ENCODE results near the gene LINGO1.

LINGO1 gene

GRCh38 chr15:77620960-77621647 lies 11.6 kb downstream of the LINGO1 start:
- no peak overlapping the region for H2BK120ac ChIP-seq (ENCODE audit: low read depth, low read length)
- H2AFZ ChIP-seq (ENCODE audit: low read length): no peak overlapping the region
- H3K4ac ChIP-seq (ENCODE audit: low read length): no peak overlapping the region
- WGBS, 2 donors (ENCODE audit: extremely low coverage in 2 of 2, insufficient read length in 2 of 2, insufficient replicate concordance in 1 of 2): no CpG with 5 or more reads among the region's 4 CpGs
- H2BK5ac ChIP-seq (ENCODE audit: low read length): no peak overlapping the region
- H3K36me3 ChIP-seq (replicated peaks in 1 of 2; ENCODE audit: control insufficient read depth in 2 of 2, insufficient read depth in 2 of 2, low read length in 2 of 2): peaks cover 2% of the 10 kb centered on the region in 2 donors
- no peaks in the 10 kb centered on the region for H3K27me3 ChIP-seq (ENCODE audit: control insufficient read depth in 3 of 3, insufficient read depth in 3 of 3, low read depth in 1 of 3, low read length in 3 of 3)
- H3K14ac ChIP-seq (ENCODE audit: low read length): no peak overlapping the region
- H3K4me1 ChIP-seq (ENCODE audit: control insufficient read depth in 2 of 2, insufficient read depth in 1 of 2, low read depth in 1 of 2, low read length in 2 of 2): peaks cover 28 to 33% of the 10 kb centered on the region in 2 donors
- peak overlapping the region; percentile 36 for H3K18ac ChIP-seq (ENCODE audit: low read length)
- H3K9ac ChIP-seq (ENCODE audit: low read depth, low read length, poor library complexity): no peak overlapping the region
- peaks cover 19% of the 10 kb centered on the region for H3K79me1 ChIP-seq (ENCODE audit: low read depth, low read length)
- no peak overlapping the region for H3K27ac ChIP-seq (replicated peaks; ENCODE audit: low read length)
- H3K23ac ChIP-seq (ENCODE audit: low read depth, low read length, poor library complexity): no peak overlapping the region
- H2BK15ac ChIP-seq (ENCODE audit: low read length): peak overlapping the region; percentile 95
- H3K4me3 ChIP-seq (ENCODE audit: low read length in 2 of 2): no peak overlapping the region
- H3K9me3 ChIP-seq (replicated peaks in 1 of 2; ENCODE audit: control insufficient read depth in 2 of 2, insufficient read depth in 1 of 2, low read depth in 1 of 2, low read length in 2 of 2): no peaks in the 10 kb centered on the region
- H2BK12ac ChIP-seq (ENCODE audit: low read length): no peak overlapping the region
- no peak overlapping the region for H3K4me2 ChIP-seq (ENCODE audit: insufficient read depth, low read length, poor library complexity, severe bottlenecking)
- H4K91ac ChIP-seq (ENCODE audit: low read depth, low read length, poor library complexity): no peak overlapping the region
- no peak overlapping the region for H4K8ac ChIP-seq (ENCODE audit: low read depth, low read length)
- DNase-seq (ENCODE audit: low spot score): no peak
- H2AK5ac ChIP-seq (ENCODE audit: low read depth, low read length): peak overlapping the region; percentile 49

DNA sequence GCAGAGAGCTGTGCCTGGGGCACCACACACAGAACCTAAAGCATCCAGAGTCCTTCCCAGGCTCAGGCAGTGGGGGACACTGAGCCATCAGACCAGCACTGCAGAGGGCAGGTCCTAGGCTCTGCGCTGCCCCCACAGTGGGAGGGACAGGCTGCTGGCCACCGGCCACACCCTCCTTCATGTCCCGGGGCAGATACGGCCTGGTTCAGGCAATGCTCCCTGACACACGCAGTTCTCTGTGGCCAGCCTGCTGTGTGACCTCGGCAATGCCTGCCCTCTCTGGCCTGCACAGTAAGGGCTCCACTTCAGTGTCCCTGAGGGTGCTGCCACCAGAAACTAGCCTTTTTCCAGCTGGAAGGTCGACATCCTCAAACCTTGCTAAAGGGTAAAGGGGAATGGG lies 12.4 kb downstream of the LINGO1 start:
- Histone ChIP-seq H2BK5ac (ENCODE audit: low read length) (no peak overlapping the region), H2AK5ac (ENCODE audit: low read depth, low read length) (peak overlapping the region; percentile 49), H3K79me1 (ENCODE audit: low read depth, low read length) (peaks cover 19% of the 10 kb centered on the region), H3K4me2 (ENCODE audit: insufficient read depth, low read length, poor library complexity, severe bottlenecking) (no peak overlapping the region), H3K36me3 (replicated peaks in 1 of 2; ENCODE audit: control insufficient read depth in 2 of 2, insufficient read depth in 2 of 2, low read length in 2 of 2) (peaks cover 4 to 5% of the 10 kb centered on the region in 2 donors), H3K9me3 (replicated peaks in 1 of 2; ENCODE audit: control insufficient read depth in 2 of 2, insufficient read depth in 1 of 2, low read depth in 1 of 2, low read length in 2 of 2) (no peaks in the 10 kb centered on the region), H2BK120ac (ENCODE audit: low read depth, low read length) (no peak overlapping the region), H3K9ac (ENCODE audit: low read depth, low read length, poor library complexity) (peak overlapping the region; percentile 68), H3K23ac (ENCODE audit: low read depth, low read length, poor library complexity) (peak overlapping the region; percentile 70), H3K27ac (replicated peaks; ENCODE audit: low read length) (no peak overlapping the region), H3K4ac (ENCODE audit: low read length) (no peak overlapping the region), H3K18ac (ENCODE audit: low read length) (peak overlapping the region; percentile 9), H4K91ac (ENCODE audit: low read depth, low read length, poor library complexity) (peak overlapping the region; percentile 81), H3K14ac (ENCODE audit: low read length) (no peak overlapping the region), H2AFZ (ENCODE audit: low read length) (no peak overlapping the region), H3K4me3 (ENCODE audit: low read length in 2 of 2) (no peak overlapping the region), H3K4me1 (ENCODE audit: control insufficient read depth in 2 of 2, insufficient read depth in 1 of 2, low read depth in 1 of 2, low read length in 2 of 2) (peaks cover 28 to 33% of the 10 kb centered on the region in 2 donors), H2BK12ac (ENCODE audit: low read length) (no peak overlapping the region), H3K27me3 (ENCODE audit: control insufficient read depth in 3 of 3, insufficient read depth in 3 of 3, low read depth in 1 of 3, low read length in 3 of 3) (no peaks in the 10 kb centered on the region), H2BK15ac (ENCODE audit: low read length) (peak overlapping the region; percentile 53), H4K8ac (ENCODE audit: low read depth, low read length) (no peak overlapping the region)
- WGBS, 2 donors (ENCODE audit: extremely low coverage in 2 of 2, insufficient read length in 2 of 2, insufficient replicate concordance in 1 of 2): no CpG with 5 or more reads among the region's 7 CpGs
- no peak for DNase-seq (ENCODE audit: low spot score)

DNA sequence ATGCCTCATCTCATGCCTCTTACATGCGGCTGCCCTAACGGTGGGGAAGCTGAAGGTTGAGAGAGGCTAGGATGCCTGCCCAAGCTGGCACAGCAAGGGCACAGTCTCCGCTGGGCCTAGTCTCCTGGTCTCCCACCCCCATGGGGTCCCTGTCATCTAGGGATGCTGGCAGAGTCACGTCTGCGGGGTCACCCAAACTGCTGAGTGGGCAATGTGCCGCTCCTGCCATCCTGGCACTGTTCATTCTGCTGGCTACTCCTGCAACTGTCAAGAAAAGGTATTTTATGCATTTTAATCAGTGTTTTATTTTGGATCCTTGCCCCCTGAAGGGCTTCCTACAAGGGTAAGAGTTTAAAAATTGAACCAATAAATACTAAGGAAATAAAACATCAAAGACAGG lies 12.8 kb downstream of the LINGO1 start:
- WGBS, 2 donors (ENCODE audit: extremely low coverage in 2 of 2, insufficient read length in 2 of 2, insufficient replicate concordance in 1 of 2): no CpG with 5 or more reads among the region's 6 CpGs
- Histone ChIP-seq H2AFZ (ENCODE audit: low read length) (no peak overlapping the region), H3K23ac (ENCODE audit: low read depth, low read length, poor library complexity) (peak overlapping the region; percentile 87), H2BK5ac (ENCODE audit: low read length) (no peak overlapping the region), H4K8ac (ENCODE audit: low read depth, low read length) (no peak overlapping the region), H2BK15ac (ENCODE audit: low read length) (no peak overlapping the region), H3K4ac (ENCODE audit: low read length) (no peak overlapping the region), H2BK12ac (ENCODE audit: low read length) (no peak overlapping the region), H2AK5ac (ENCODE audit: low read depth, low read length) (peak overlapping the region; percentile 49), H3K18ac (ENCODE audit: low read length) (peak overlapping the region; percentile 4), H3K4me1 (ENCODE audit: control insufficient read depth in 2 of 2, insufficient read depth in 1 of 2, low read depth in 1 of 2, low read length in 2 of 2) (peaks cover 28 to 33% of the 10 kb centered on the region in 2 donors), H3K27me3 (ENCODE audit: control insufficient read depth in 3 of 3, insufficient read depth in 3 of 3, low read depth in 1 of 3, low read length in 3 of 3) (no peaks in the 10 kb centered on the region), H3K36me3 (replicated peaks in 1 of 2; ENCODE audit: control insufficient read depth in 2 of 2, insufficient read depth in 2 of 2, low read length in 2 of 2) (peaks cover 8 to 9% of the 10 kb centered on the region in 2 donors), H3K9ac (ENCODE audit: low read depth, low read length, poor library complexity) (no peak overlapping the region), H3K4me2 (ENCODE audit: insufficient read depth, low read length, poor library complexity, severe bottlenecking) (no peak overlapping the region), H3K9me3 (replicated peaks in 1 of 2; ENCODE audit: control insufficient read depth in 2 of 2, insufficient read depth in 1 of 2, low read depth in 1 of 2, low read length in 2 of 2) (no peaks in the 10 kb centered on the region), H3K79me1 (ENCODE audit: low read depth, low read length) (peaks cover 19% of the 10 kb centered on the region), H3K27ac (replicated peaks; ENCODE audit: low read length) (no peak overlapping the region), H3K4me3 (ENCODE audit: low read length in 2 of 2) (no peak overlapping the region), H2BK120ac (ENCODE audit: low read depth, low read length) (no peak overlapping the region), H3K14ac (ENCODE audit: low read length) (peak overlapping the region; percentile 66), H4K91ac (ENCODE audit: low read depth, low read length, poor library complexity) (no peak overlapping the region)
- DNase-seq (ENCODE audit: low spot score): no peak

- H3K4me3 ChIP-seq (ENCODE audit: low read length in 2 of 2): no peak overlapping the region
- H3K18ac ChIP-seq (ENCODE audit: low read length): peak overlapping the region; percentile 40
- H3K9me3 ChIP-seq (replicated peaks in 1 of 2; ENCODE audit: control insufficient read depth in 2 of 2, insufficient read depth in 1 of 2, low read depth in 1 of 2, low read length in 2 of 2): no peaks in the 10 kb centered on the region
- H2BK12ac ChIP-seq (ENCODE audit: low read length): no peak overlapping the region
- no peak overlapping the region for H2BK5ac ChIP-seq (ENCODE audit: low read length)
- no peak overlapping the region for H3K14ac ChIP-seq (ENCODE audit: low read length)
- peaks cover 17 to 18% of the 10 kb centered on the region in 2 donors for H3K4me1 ChIP-seq (ENCODE audit: control insufficient read depth in 2 of 2, insufficient read depth in 1 of 2, low read depth in 1 of 2, low read length in 2 of 2)
- no peak overlapping the region for H3K4me2 ChIP-seq (ENCODE audit: insufficient read depth, low read length, poor library complexity, severe bottlenecking)
- H2AK5ac ChIP-seq (ENCODE audit: low read depth, low read length): peak overlapping the region; percentile 30
- H3K23ac ChIP-seq (ENCODE audit: low read depth, low read length, poor library complexity): peak overlapping the region; percentile 70
- H2AFZ ChIP-seq (ENCODE audit: low read length): no peak overlapping the region
- no peak overlapping the region for H3K4ac ChIP-seq (ENCODE audit: low read length)
- no CpG with 5 or more reads among the region's 12 CpGs for WGBS, 2 donors (ENCODE audit: extremely low coverage in 2 of 2, insufficient read length in 2 of 2, insufficient replicate concordance in 1 of 2)
- H3K36me3 ChIP-seq (replicated peaks in 1 of 2; ENCODE audit: control insufficient read depth in 2 of 2, insufficient read depth in 2 of 2, low read length in 2 of 2): peaks cover 15 to 22% of the 10 kb centered on the region in 2 donors
- H4K91ac ChIP-seq (ENCODE audit: low read depth, low read length, poor library complexity): peak overlapping the region; percentile 40
- no peak overlapping the region for H2BK120ac ChIP-seq (ENCODE audit: low read depth, low read length)
- peaks cover 15% of the 10 kb centered on the region for H3K79me1 ChIP-seq (ENCODE audit: low read depth, low read length)
- H4K8ac ChIP-seq (ENCODE audit: low read depth, low read length): no peak overlapping the region
- peak overlapping the region; percentile 38 for H3K9ac ChIP-seq (ENCODE audit: low read depth, low read length, poor library complexity)
- no peak overlapping the region for H2BK15ac ChIP-seq (ENCODE audit: low read length)
- no peak overlapping the region for H3K27ac ChIP-seq (replicated peaks; ENCODE audit: low read length)
- DNase-seq (ENCODE audit: low spot score): no peak
- no peaks in the 10 kb centered on the region for H3K27me3 ChIP-seq (ENCODE audit: control insufficient read depth in 3 of 3, insufficient read depth in 3 of 3, low read depth in 1 of 3, low read length in 3 of 3)
These were observed 15.1 kb downstream of the LINGO1 start for GRCh38 chr15:77617476-77618230.

Measured in neuronal stem cell (in vitro differentiated cells).